ENCODE results near the gene SPHK1.

The SPHK1 gene

DNA sequence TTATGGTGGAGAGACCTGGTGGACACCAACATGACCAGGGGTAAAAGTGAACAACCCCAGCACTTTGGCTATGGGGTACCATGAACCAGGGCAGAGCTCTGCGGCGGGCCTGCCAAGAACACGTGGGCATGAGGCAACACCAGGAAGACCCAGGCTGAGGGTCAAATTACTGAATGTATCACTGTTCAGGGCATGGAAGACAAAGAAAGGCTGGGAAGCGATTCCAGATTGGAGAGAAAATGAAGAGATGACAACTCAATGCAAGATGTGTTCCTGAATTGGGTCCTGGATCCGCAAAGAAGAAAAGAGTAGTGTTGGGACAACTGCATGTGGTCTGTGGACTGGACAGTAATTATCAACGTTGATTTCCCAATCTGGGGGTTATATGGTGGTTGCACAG is 19.8 kb downstream of the SPHK1 start:
- TF ChIP-seq CTCF (conservative IDR thresholded peaks at IDR 0.05; ENCODE audit: low read depth, low read length), result no peak
- DNase-seq (ENCODE audit: low read depth), result no peak
- H3K4me3 ChIP-seq (ENCODE audit: low read depth, low read length), result no peak overlapping the region

GRCh38 chr17:76404976-76405563 is 20.7 kb downstream of the SPHK1 start:
- no peak for TF ChIP-seq CTCF (conservative IDR thresholded peaks at IDR 0.05; ENCODE audit: low read depth, low read length)
- peak; percentile 33 for DNase-seq (ENCODE audit: low read depth)
- no peak overlapping the region for H3K4me3 ChIP-seq (ENCODE audit: low read depth, low read length)

- TF ChIP-seq CTCF (conservative IDR thresholded peaks at IDR 0.05; ENCODE audit: low read depth, low read length), result no peak
- DNase-seq (ENCODE audit: low read depth), result no peak
These were observed 21.2 kb downstream of the SPHK1 start for GRCh38 chr17:76405607-76405966.

GRCh38 chr17:76405967-76406647 is 21.7 kb downstream of the SPHK1 start:
- DNase-seq (ENCODE audit: low read depth), result peak; percentile 32
- TF ChIP-seq CTCF (conservative IDR thresholded peaks at IDR 0.05; ENCODE audit: low read depth, low read length), result no peak
- H3K4me3 ChIP-seq (ENCODE audit: low read depth, low read length), result no peak overlapping the region

More at GRCh38 chr17:76405607-76405966, 21.2 kb downstream of the SPHK1 start:
- no peak overlapping the region for H3K4me3 ChIP-seq (ENCODE audit: low read depth, low read length)

GRCh38 chr17:76407509-76407908 is 23.1 kb downstream of the SPHK1 start:
- H3K4me3 ChIP-seq (ENCODE audit: low read depth, low read length), result no peak overlapping the region
- TF ChIP-seq CTCF (conservative IDR thresholded peaks at IDR 0.05; ENCODE audit: low read depth, low read length), result no peak
- DNase-seq (ENCODE audit: low read depth), result no peak

GRCh38 chr17:76408037-76408849 is 23.8 kb downstream of the SPHK1 start:
- peak; percentile 62 for DNase-seq (ENCODE audit: low read depth)
- peak; percentile 89 for TF ChIP-seq CTCF (conservative IDR thresholded peaks at IDR 0.05; ENCODE audit: low read depth, low read length)
- no peak overlapping the region for H3K4me3 ChIP-seq (ENCODE audit: low read depth, low read length)

All from choroid plexus epithelial cell (primary cell).